Ovary (tissue), 9 donors: ENCODE measurements around the gene GRM8. TPM values are rescaled to one million over a fixed set of nuclear protein-coding genes. Genes with fewer than 3 reads are reported as not detected.

Experiments
- DNase-seq, 5 donors: peaks; one replicate each; pipeline ENCODE4 v3.0.0-alpha.2; 2019 to 2020
- H3K27ac ChIP-seq, 2 donors: fragments of 200-600 bp; one replicate each; pipeline versions ENCODE4 v1.5.1 to v1.8.0; 2019 to 2022
- H3K27me3 ChIP-seq: fragments of 200-600 bp; one replicate; pipeline ENCODE4 v1.8.0; 2022
- H3K36me3 ChIP-seq: fragments of 200-600 bp; sonication (generic); one replicate; pipeline ENCODE4 v1.5.1; 2019
- H3K4me1 ChIP-seq: one replicate; pipeline ENCODE4 v1.8.1; 2013; ENCODE audit warnings: mild to moderate bottlenecking, moderate library complexity; ENCODE audit not compliant: insufficient read depth
- H3K4me3 ChIP-seq: fragments of 200-600 bp; sonication (generic); one replicate; pipeline ENCODE4 v1.5.1; 2017
- H3K9me3 ChIP-seq, 2 donors: fragments of 200-600 bp in 1 of 2; sonication (generic) in 1 of 2; one replicate each; pipeline versions ENCODE4 v1.5.1 to v1.8.1; 2013 to 2019; ENCODE audit warnings: mild to moderate bottlenecking in 1 of 2, moderate library complexity in 1 of 2
- EP300 ChIP-seq: sonication (generic); formaldehyde crosslinking; IDR thresholded peaks from one replicate; pipeline ENCODE4 v1.6.1; 2017; ENCODE audit warnings: antibody characterized with exemption
- POLR2A ChIP-seq: fragments of 450-650 bp; IDR thresholded peaks from one replicate; pipeline ENCODE4 v1.6.1; 2017; ENCODE audit warnings: antibody characterized with exemption, mild to moderate bottlenecking, moderate library complexity
- WGBS, 3 donors: extraction: QIAGEN DNeasy Blood & Tissue Kit in 1 of 3; methylation state at CpG; one replicate each; pipeline versions ENCODE4 v1.1.5 to v1.1.7; 2013 to 2017; 5-methylcytosine and 5-hydroxymethylcytosine counted together
- intact Hi-C, 4 donors: fragments of 100-400 bp; cut with DNase I; formaldehyde crosslinking; loops; one replicate each; pipeline versions ENCODE4 v1.11.0 to v1.15.1; 2022 to 2023
- polyA plus RNA-seq, 2 donors: library from polyadenylated mRNA; stranded (reverse); fragments of 200-250 nt in 1 of 2; fragments of 350-450 nt in 1 of 2; fragmentation: Illumina TruSeq in 1 of 2; extraction: RNeasy Lipid Tissue Mini Kit (QIAGEN cat#74804) in 1 of 2; gene quantifications; one replicate each; pipeline ENCODE4 v1.2.3, GENCODE V29; 2013 to 2014
- total RNA-seq, 7 donors: library from RNA; depleted of rRNA in 2 of 7; stranded (reverse); fragments of >200 nt in 2 of 7; fragmentation: NEBNext Ultra II Directional in 3 of 7; extraction: Animal tissue kit (Norgen Biotek cat#: 25700) in 3 of 7; gene quantifications; one replicate each; pipeline versions ENCODE4 v1.1.0 to v1.2.4, GENCODE V29; 2016 to 2023
- TF ChIP-seq, protein P1 (sequence below), 3 donors: fragments of 450-650 bp in 2 of 3; fragments of 200-600 bp in 1 of 3; IDR thresholded peaks; one replicate each; pipeline versions ENCODE4 v1.5.1 to v1.8.0; 2016 to 2022; ENCODE audit warnings: antibody characterized with exemption in 3 of 3, mild to moderate bottlenecking in 1 of 3
- donor health status: DM: no; HTN: no; CAD: no; lungs with moderate emphysema.
- donor health status: DM: no; HTN: no; CAD: no.
- donor health status: Bipolar disorder and iron deficiency.
- donor health status: DM: yes; HTN: yes; CAD: no.
- donor health status: DM: no; HTN: no; CAD: no.
- donor health status: DM: yes; HTN: yes; CAD: no.

GRM8 gene
- total and polyA plus RNA-seq, 9 donors = 0.38 to 4.0 (median 1.0) TPM; not detected in 1

DNA sequence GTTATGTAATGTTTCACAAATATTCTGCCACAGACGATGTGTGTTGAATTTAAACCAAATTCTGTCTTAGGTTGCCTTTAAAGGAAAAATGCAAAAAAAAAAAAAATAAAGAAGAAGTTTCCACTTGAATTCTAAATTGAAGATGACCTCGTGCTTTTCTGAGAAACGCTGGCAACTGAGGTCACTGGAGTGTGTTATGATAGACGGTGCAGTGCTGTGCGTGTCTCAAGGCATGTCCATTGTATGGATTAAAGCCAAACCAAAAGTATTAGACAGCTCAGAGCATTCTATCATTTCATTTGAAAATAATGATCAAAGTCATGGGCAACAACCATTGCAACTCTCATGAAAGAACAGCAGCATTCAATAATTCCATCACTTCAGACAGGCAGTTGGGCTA lies 483.9 kb downstream of the GRM8 start:
- Histone ChIP-seq H3K27ac (no peak overlapping the region), H3K36me3 (no peaks in the 10 kb centered on the region), H3K4me1 (no peaks in the 10 kb centered on the region), H3K27me3 (no peaks in the 10 kb centered on the region), H3K4me3 (no peak overlapping the region), H3K9me3 (no peaks in the 10 kb centered on the region)
- TF ChIP-seq POLR2A = no peak
- TF ChIP-seq EP300 = no peak
- TF ChIP-seq, protein P1, sequence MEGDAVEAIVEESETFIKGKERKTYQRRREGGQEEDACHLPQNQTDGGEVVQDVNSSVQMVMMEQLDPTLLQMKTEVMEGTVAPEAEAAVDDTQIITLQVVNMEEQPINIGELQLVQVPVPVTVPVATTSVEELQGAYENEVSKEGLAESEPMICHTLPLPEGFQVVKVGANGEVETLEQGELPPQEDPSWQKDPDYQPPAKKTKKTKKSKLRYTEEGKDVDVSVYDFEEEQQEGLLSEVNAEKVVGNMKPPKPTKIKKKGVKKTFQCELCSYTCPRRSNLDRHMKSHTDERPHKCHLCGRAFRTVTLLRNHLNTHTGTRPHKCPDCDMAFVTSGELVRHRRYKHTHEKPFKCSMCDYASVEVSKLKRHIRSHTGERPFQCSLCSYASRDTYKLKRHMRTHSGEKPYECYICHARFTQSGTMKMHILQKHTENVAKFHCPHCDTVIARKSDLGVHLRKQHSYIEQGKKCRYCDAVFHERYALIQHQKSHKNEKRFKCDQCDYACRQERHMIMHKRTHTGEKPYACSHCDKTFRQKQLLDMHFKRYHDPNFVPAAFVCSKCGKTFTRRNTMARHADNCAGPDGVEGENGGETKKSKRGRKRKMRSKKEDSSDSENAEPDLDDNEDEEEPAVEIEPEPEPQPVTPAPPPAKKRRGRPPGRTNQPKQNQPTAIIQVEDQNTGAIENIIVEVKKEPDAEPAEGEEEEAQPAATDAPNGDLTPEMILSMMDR (IDR thresholded peaks at IDR 0.05) = no peak
- WGBS, 3 donors = 62 to 83% (median 68%) methylated on average over 5 of the region's 5 CpGs
- no peak for DNase-seq
- intact Hi-C loops = no loop called here

DNA sequence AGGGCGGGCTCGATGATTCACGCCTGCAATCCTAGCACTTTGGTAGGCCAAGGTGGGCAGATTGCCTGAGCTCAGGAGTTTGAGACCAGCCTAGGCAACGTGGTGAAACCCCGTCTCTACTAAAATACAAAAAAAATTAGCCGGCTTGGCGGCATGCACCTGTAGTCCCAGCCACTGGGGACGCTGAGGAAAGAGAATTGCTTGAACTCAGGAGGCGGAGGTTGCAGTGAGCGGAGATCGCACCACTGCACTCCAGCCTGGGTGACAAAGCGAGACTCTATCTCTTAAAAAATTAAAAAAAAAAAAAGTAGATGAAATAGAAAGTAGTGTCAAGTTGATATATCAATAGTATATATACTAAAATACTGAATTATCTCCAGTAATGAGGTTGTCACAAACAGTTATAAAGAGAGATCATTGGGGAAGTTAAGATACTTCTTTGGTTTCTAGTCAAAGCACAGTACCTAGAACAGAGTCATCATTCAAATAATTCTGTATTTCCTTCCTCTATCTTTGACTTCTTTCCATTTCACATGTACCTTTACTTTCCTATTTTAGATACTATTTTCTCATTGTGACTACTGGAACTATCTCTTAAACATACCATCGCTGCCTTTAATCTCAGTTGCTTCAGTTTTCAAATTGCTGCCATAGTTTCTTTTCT lies 491.7 kb downstream of the GRM8 start:
- Histone ChIP-seq H3K9me3 (no peaks in the 10 kb centered on the region), H3K4me3 (no peak overlapping the region), H3K36me3 (no peaks in the 10 kb centered on the region), H3K27me3 (no peaks in the 10 kb centered on the region), H3K27ac (no peak overlapping the region), H3K4me1 (no peaks in the 10 kb centered on the region)
- no peak for DNase-seq
- 83 to 84% (median 83%) methylated on average over 12 to 13 of the region's 13 CpGs for WGBS, 3 donors
- TF ChIP-seq, protein P1 (IDR thresholded peaks at IDR 0.05) = no peak
- intact Hi-C loops = no loop called here

DNA sequence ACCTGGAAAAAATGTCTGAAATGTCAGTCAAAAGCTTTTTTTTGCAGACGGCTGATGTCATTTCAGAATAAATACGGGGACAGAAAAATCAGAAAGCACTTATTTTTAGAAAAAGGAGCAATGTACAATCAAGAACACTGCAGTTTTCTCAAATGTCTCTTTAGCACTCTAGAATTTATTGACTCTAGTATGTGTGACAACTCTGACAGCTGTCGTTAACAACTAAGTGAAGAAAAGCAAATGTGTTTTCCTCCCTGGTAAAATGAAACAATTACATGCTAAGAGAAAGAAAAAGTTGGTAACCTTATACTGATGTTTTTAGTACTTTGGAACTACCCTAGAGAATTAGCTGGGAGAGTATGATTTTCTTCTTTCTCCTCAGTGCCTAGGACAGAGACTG lies 497.4 kb downstream of the GRM8 start:
- no peaks in the 10 kb centered on the region for H3K4me1 ChIP-seq
- H3K9me3 ChIP-seq = no peaks in the 10 kb centered on the region
- H3K4me3 ChIP-seq = no peak overlapping the region
- no peak for DNase-seq
- TF ChIP-seq, protein P1 (IDR thresholded peaks at IDR 0.05) = no peak
- no peak for TF ChIP-seq EP300
- TF ChIP-seq POLR2A = no peak
- H3K27me3 ChIP-seq = no peaks in the 10 kb centered on the region
- intact Hi-C loops = no loop called here
- WGBS, 3 donors = 77 to 85% (median 83%) methylated on average over 3 of the region's 3 CpGs
- no peak overlapping the region for H3K27ac ChIP-seq
- H3K36me3 ChIP-seq = no peaks in the 10 kb centered on the region

DNA sequence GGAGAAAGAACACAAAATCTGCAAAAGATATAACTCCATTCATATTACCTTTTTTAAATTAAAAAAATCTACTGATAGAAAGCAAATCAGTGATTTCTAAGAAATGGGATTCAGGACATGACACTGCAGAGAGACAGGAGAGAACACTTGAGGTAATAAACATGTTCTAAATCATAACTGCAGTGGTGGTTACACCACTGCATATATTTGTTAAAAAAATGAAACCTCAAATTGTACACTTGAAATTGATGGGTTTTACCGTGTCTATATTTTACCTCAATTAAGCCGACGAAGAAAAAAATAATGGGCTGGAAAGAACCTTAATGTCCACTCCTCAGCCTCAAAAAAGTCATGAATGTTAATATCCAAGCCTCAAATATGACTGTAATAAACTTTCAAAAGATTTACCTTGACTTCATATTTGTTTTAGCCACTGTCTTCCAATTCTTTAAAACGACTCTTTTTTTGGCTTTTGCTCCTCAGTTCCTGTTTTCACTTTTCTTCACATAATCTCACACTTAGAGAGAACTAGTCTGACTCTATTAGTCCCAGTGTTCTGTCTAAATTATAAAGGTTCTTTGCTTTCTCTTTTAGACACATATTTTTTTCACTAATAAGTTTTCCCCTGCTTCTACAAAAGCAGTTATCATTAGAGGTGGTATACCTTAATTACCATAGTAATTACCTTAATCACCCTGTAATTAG lies 502.4 kb downstream of the GRM8 start:
- intact Hi-C loops = no loop called here
- H3K4me3 ChIP-seq = no peak overlapping the region
- no peaks in the 10 kb centered on the region for H3K27me3 ChIP-seq
- H3K36me3 ChIP-seq = no peaks in the 10 kb centered on the region
- TF ChIP-seq EP300 = no peak
- TF ChIP-seq, protein P1 (IDR thresholded peaks at IDR 0.05) = no peak
- TF ChIP-seq POLR2A = no peak
- no peaks in the 10 kb centered on the region for H3K9me3 ChIP-seq
- no peak for DNase-seq
- H3K27ac ChIP-seq = no peak overlapping the region
- H3K4me1 ChIP-seq = no peaks in the 10 kb centered on the region
- WGBS, 3 donors = 79 to 89% (median 80%) methylated on average over 4 of the region's 4 CpGs
